HEK293T (cell line): ENCODE results near the gene FUT8.
A peak's percentile ranks its signal among the peaks of the same experiment; 100 is the strongest.

Source experiments
- CTCF ChIA-PET: fragments of 350-600 bp; formaldehyde crosslinking; extraction: SDS; loops from one replicate; lab custom pipeline; 2021; ENCODE audit warnings: antibody characterized with exemption, inconsistent platforms; lab: Yijun Ruan, JAX
- POLR2A ChIA-PET: fragments of 350-600 bp; formaldehyde crosslinking; extraction: SDS; loops from one replicate; lab custom pipeline; 2020; ENCODE audit warnings: antibody characterized with exemption, inconsistent platforms; lab: Yijun Ruan, JAX
- DNase-seq: peaks from one replicate; pipeline ENCODE4 v3.0.0; 2012; ENCODE audit warnings: mixed read lengths; ENCODE audit errors: extremely low spot score
- ARNT ChIP-seq: fragments of 450-650 bp; IDR thresholded peaks from 2 replicates; pipeline ENCODE4 v1.6.1; 2017; ENCODE audit warnings: mild to moderate bottlenecking
- BHLHE40 ChIP-seq: fragments of 450-650 bp; IDR thresholded peaks from 2 replicates; pipeline ENCODE4 v1.6.1; 2016; ENCODE audit warnings: mild to moderate bottlenecking, moderate library complexity, borderline replicate concordance
- CTBP1 ChIP-seq: fragments of 450-650 bp; IDR thresholded peaks from 2 replicates; pipeline ENCODE4 v1.6.1; 2016; ENCODE audit warnings: borderline replicate concordance
- ELF4 ChIP-seq: fragments of 450-650 bp; IDR thresholded peaks from 2 replicates; pipeline ENCODE4 v1.6.1; 2017; ENCODE audit warnings: antibody characterized with exemption
- FOXA1 ChIP-seq: fragments of 450-650 bp; IDR thresholded peaks from 2 replicates; pipeline ENCODE4 v1.6.1; 2016; ENCODE audit warnings: mild to moderate bottlenecking
- FOXK2 ChIP-seq: fragments of 450-650 bp; IDR thresholded peaks from 2 replicates; pipeline ENCODE4 v1.6.1; 2016; ENCODE audit warnings: mild to moderate bottlenecking
- FOXM1 ChIP-seq: fragments of 450-650 bp; IDR thresholded peaks from 2 replicates; pipeline ENCODE4 v1.6.1; 2017; ENCODE audit warnings: mild to moderate bottlenecking, borderline replicate concordance
- HDGF ChIP-seq: fragments of 450-650 bp; IDR thresholded peaks from 2 replicates; pipeline ENCODE4 v1.6.1; 2017; ENCODE audit warnings: antibody characterized with exemption, borderline replicate concordance
- L3MBTL2 ChIP-seq: fragments of 450-650 bp; conservative IDR thresholded peaks from 2 replicates; pipeline ENCODE4 v1.6.1; 2016; ENCODE audit warnings: mild to moderate bottlenecking
- LEF1 ChIP-seq: fragments of 450-650 bp; IDR thresholded peaks from 2 replicates; pipeline ENCODE4 v1.6.1; 2017; ENCODE audit warnings: mild to moderate bottlenecking, borderline replicate concordance
- NFRKB ChIP-seq: fragments of 450-650 bp; IDR thresholded peaks from 2 replicates; pipeline ENCODE4 v1.6.1; 2016; ENCODE audit warnings: mild to moderate bottlenecking, moderate library complexity
- SP1 ChIP-seq: fragments of 450-650 bp; IDR thresholded peaks from 2 replicates; pipeline ENCODE4 v1.6.1; 2017
- SUZ12 ChIP-seq: fragments of 450-650 bp; IDR thresholded peaks from 2 replicates; pipeline ENCODE4 v1.6.1; 2016; ENCODE audit warnings: mild to moderate bottlenecking
- TARDBP ChIP-seq: fragments of 450-650 bp; IDR thresholded peaks from 2 replicates; pipeline ENCODE4 v1.6.1; 2016
- ZNF384 ChIP-seq: fragments of 450-650 bp; IDR thresholded peaks from 2 replicates; pipeline ENCODE4 v1.6.1; 2016
- TF ChIP-seq, protein P1 (sequence below): fragments of 450-650 bp; IDR thresholded peaks from 2 replicates; pipeline ENCODE4 v1.6.1; 2016

The FUT8 gene

GRCh38 chr14:65412032-65412846 lies at the start of gene FUT8:
FUT8 (plus strand) TSS chr14:65412730; CDS start chr14:65561564, 148,834 bp downstream.
- TF ChIP-seq FOXK2 = no peak
- peak; percentile 44 for TF ChIP-seq L3MBTL2
- no peak for TF ChIP-seq FOXM1
- TF ChIP-seq NFRKB = no peak
- TF ChIP-seq ARNT = no peak
- no peak for TF ChIP-seq BHLHE40
- peak; percentile 84 for DNase-seq
- ChIA-PET CTCF (interaction anchor here (0.5 to 1.4 kb wide), 5 partner anchors 9 to 546 kb away, joined by 3 to 11 read pairs (median 3); no protein-coding TSS in a partner anchor), POLR2A (interaction anchor here (0.7 to 3.2 kb wide), 26 partner anchors 8 to 654 kb away, joined by 3 to 21 read pairs (median 4); partner anchors contain the start of gene FNTB)

- ChIA-PET POLR2A (no interaction called here), CTCF (interaction anchor here (0.5 kb wide), 1 partner anchor 704 kb away, joined by 3 read pairs; no protein-coding TSS in a partner anchor)
- TF ChIP-seq SUZ12 (no peak), HDGF (no peak), CTBP1 (no peak), LEF1 (no peak), FOXK2 (no peak), TARDBP (no peak), ZNF384 (no peak), SP1 (no peak), BHLHE40 (no peak), FOXA1 (no peak)
- TF ChIP-seq, protein P1, sequence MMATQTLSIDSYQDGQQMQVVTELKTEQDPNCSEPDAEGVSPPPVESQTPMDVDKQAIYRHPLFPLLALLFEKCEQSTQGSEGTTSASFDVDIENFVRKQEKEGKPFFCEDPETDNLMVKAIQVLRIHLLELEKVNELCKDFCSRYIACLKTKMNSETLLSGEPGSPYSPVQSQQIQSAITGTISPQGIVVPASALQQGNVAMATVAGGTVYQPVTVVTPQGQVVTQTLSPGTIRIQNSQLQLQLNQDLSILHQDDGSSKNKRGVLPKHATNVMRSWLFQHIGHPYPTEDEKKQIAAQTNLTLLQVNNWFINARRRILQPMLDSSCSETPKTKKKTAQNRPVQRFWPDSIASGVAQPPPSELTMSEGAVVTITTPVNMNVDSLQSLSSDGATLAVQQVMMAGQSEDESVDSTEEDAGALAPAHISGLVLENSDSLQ = no peak
- no peak for DNase-seq
Measured at GRCh38 chr14:65366802-65367565, 45.5 kb upstream of the FUT8 start.

- TF ChIP-seq CTBP1 = no peak
- TF ChIP-seq FOXM1 = no peak
- TF ChIP-seq L3MBTL2 = no peak
- no peak for DNase-seq
- ChIA-PET CTCF (no interaction called here), POLR2A (no interaction called here)
Measured at GRCh38 chr14:65369560-65369959, 43.0 kb upstream of the FUT8 start.

DNA sequence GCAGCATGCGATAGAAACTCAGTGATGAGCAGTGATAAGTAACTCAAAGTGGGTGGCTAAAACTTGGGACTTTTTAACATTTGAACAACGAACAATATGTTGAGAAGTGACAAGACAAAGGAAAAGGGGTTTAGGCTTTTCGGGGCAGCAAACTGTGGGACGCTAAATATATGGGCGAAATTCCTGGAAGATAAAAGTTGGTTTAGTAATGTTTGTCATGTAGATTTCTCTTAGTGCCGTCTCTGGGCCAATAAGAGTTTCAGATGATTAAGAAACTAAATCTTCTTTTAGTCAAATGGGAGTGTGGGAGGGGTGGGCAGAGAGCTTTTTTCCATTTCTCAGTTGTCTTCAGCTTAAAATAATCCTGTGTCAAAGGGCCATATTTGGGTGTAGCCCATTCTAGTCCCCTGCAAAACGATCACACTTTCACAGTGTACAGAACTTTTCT lies 41.7 kb upstream of the FUT8 start:
- POLR2A ChIA-PET = no interaction called here
- no peak for DNase-seq
- TF ChIP-seq ELF4 (no peak), SUZ12 (no peak), ZNF384 (no peak), CTBP1 (no peak), LEF1 (no peak), ARNT (no peak), HDGF (no peak), L3MBTL2 (no peak), FOXM1 (no peak), TARDBP (no peak), NFRKB (no peak), BHLHE40 (no peak), FOXK2 (no peak), FOXA1 (no peak), SP1 (no peak)
- TF ChIP-seq, protein P1 = no peak
- CTCF ChIA-PET = no interaction called here

DNA sequence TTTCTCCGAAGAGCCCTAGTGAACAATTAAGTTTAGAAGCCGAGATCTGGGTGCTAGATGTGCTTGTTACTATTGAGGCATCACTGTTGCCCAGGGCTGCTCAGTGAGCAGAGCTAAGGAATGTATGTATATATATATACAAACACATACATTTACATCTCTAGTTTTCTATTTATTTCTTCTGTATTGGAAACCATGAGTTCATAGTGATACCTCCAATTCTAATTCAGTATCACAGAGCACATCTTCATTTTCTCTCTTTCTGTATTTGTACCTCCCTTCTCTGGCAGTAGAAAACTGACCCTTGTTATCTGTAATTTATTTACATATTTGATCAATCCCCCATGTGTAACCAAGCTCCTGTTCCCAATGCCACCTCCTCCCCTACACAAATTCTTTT lies 40.7 kb upstream of the FUT8 start:
- TF ChIP-seq CTBP1 (no peak), SP1 (no peak), FOXK2 (no peak), ARNT (no peak), LEF1 (no peak), NFRKB (no peak), ZNF384 (no peak), L3MBTL2 (no peak), FOXA1 (no peak), FOXM1 (no peak), HDGF (no peak), ELF4 (no peak), SUZ12 (no peak), TARDBP (no peak), BHLHE40 (no peak)
- TF ChIP-seq, protein P1 = no peak
- POLR2A ChIA-PET = no interaction called here
- no peak for DNase-seq
- CTCF ChIA-PET = no interaction called here
